HFF-Myc (cell line): Measurements from ENCODE around the gene SNED1.
A peak's percentile ranks its signal among the peaks of the same experiment; 100 is the strongest.

ENCODE experiments used
- DNase-seq: peaks from one replicate; pipeline ENCODE4 v3.0.0-alpha.2; 2011; ENCODE audit warnings: low read depth; ENCODE audit errors: extremely low read depth
- H3K4me3 ChIP-seq: replicated peaks from 2 replicates; pipeline ENCODE4 v1.5.1; 2011; ENCODE audit warnings: low read depth, mild to moderate bottlenecking, control low read depth, low read length
- TF ChIP-seq, protein P1 (sequence below): IDR thresholded peaks from 2 replicates; pipeline ENCODE4 v1.5.1; 2012; ENCODE audit warnings: mild to moderate bottlenecking, low read depth, low read length, control low read depth; ENCODE audit errors: missing control alignments

The SNED1 gene

DNA sequence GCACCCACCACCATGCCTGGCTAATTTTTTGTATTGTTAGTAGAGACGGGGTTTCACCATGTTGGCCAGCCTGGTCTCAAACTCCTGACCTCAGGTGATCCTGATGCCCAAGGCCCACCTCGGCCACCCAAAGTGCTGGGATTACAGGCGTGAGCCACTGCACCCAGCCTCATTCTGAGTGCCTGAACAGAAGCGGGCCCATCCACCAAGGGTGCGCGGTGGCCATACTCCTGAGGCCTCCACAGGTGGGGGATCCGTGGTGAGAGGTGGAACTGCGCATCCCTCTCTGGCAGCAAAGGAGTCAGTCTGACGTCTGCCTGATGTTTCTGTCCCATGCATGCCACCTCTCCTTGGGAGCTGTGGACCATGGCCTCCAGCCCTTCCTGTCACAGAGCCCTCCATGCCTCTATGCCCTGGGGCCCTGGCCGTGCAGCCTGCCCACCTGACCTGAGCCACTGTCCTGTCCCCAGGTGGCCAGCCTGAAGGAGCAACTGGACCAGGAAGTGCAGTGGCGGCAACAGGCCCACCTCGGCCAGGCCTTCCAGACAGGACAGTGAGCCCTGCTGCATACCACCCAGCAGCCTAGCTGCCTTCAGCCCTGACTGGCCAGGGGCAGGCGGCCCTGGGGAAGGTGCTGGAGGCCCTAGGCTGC, 7.6 kb upstream of the SNED1 start:
- TF ChIP-seq, protein P1, sequence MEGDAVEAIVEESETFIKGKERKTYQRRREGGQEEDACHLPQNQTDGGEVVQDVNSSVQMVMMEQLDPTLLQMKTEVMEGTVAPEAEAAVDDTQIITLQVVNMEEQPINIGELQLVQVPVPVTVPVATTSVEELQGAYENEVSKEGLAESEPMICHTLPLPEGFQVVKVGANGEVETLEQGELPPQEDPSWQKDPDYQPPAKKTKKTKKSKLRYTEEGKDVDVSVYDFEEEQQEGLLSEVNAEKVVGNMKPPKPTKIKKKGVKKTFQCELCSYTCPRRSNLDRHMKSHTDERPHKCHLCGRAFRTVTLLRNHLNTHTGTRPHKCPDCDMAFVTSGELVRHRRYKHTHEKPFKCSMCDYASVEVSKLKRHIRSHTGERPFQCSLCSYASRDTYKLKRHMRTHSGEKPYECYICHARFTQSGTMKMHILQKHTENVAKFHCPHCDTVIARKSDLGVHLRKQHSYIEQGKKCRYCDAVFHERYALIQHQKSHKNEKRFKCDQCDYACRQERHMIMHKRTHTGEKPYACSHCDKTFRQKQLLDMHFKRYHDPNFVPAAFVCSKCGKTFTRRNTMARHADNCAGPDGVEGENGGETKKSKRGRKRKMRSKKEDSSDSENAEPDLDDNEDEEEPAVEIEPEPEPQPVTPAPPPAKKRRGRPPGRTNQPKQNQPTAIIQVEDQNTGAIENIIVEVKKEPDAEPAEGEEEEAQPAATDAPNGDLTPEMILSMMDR = no peak
- DNase-seq = no peak
- no peak overlapping the region for H3K4me3 ChIP-seq

DNA sequence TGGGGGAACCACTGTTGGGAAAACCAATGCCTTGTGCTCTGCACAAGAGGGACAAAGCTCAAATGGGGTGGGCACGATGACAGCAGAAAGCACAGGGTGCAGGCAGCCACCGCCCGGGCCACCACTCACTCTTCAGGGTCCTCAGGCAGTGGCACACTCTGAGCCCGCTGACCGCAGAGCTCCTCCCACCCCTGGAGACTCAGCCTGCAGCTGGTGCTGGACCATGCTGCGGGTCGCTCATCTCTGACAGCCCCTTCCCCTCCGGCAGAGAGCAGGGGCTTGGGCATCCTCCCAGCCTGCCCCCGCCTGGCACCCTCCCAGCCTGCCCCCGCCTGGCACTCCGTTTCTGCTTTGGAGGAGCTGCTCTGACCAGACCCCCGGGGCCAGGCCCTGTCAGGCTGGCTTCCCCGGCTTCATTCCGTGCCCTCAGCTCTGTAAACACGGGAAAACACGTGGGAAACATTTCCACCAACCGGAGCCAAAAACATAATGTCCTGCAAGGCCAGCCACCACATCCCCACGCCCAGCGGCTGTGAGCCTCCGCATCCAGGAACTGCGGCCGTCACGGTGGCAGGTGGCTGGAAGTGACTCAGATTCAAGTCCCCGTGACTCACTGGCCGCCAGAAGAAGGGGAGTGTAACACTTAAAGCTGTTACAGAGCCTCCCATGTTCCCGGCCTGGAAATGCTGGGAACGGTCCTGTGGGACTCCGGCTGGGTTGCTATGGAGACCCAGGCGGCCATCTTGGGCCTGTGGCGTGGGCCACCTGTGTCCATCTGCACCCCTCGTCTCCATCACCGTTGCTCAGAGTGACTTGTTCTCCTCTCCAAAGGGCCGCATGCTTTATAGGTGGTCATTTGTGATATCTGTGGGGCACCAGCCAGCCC, 6.8 kb upstream of the SNED1 start:
- TF ChIP-seq, protein P1 = no peak
- H3K4me3 ChIP-seq = no peak overlapping the region
- peak; percentile 92 for DNase-seq

DNA sequence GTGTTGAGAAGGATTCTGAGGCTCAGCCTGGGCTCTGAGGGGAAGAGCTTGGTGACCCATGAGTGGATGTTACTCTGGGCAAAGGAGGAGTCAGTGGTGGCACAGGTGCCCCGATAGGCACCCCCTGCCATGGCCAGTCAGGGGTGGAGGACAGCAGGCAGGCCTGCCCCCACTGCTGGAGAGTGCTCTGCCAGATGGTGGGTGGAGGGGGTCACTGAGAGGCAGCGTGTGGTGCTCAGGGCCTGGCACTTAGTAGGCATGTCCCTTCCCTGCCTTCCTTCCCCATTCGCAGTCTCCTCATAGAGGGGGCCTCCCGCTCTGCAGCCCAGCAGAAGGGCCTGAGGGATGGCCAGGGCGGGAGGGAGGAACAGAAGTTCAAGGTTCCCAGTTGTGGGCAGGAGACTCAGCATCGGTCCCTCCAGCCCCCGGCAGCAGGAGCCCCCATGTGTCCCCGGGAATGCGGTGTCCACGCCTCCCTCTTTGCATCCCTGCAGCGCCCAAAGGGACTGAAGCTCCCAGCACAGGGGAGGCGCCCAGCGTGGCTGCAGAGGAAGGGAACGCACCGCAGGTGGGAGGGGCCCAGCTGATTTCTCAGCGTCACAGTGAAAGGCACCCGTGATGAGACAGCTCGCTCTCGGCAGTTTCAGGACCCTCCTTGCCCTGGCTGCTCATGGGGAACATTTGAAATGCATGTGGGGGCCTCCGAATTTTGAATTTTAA, 5.7 kb upstream of the SNED1 start:
- no peak overlapping the region for H3K4me3 ChIP-seq
- TF ChIP-seq, protein P1 = no peak
- no peak for DNase-seq

DNA sequence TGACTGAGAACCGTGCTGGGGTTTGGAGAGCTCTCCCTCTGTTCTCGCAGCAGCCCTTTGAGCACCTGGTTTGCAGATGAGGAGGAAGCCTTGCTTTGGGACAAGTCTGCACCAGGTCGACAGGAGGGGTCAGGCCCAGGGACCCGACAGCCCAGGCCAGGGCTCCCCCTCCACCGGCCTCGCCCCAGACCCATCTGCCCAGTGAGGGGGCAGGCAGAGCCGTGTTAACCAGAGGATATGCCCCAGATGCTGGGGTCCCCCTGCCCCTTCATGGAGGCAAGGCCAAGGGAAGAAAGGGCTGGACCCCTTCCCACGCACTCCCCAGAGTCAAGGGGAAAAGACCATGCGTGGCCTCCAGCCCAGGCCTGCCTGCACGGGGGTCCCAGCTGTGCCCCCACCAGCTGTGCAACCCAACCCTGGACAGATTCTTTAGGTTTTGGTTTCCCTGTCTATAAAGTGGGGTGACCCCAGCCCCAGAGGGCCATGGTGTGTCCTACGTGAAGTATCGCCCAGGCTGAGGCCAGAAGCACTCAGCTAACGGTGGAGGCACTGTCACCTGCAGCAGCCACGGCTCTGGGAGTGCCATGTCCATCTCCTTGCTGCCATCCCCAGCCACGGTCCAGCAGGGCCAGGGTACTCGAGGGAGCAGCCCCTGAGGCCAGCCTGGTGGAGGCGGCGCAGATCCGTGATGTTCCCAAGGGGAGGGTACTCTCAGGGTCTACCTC, 4.8 kb upstream of the SNED1 start:
- DNase-seq = no peak
- H3K4me3 ChIP-seq = no peak overlapping the region
- TF ChIP-seq, protein P1 = no peak

DNA sequence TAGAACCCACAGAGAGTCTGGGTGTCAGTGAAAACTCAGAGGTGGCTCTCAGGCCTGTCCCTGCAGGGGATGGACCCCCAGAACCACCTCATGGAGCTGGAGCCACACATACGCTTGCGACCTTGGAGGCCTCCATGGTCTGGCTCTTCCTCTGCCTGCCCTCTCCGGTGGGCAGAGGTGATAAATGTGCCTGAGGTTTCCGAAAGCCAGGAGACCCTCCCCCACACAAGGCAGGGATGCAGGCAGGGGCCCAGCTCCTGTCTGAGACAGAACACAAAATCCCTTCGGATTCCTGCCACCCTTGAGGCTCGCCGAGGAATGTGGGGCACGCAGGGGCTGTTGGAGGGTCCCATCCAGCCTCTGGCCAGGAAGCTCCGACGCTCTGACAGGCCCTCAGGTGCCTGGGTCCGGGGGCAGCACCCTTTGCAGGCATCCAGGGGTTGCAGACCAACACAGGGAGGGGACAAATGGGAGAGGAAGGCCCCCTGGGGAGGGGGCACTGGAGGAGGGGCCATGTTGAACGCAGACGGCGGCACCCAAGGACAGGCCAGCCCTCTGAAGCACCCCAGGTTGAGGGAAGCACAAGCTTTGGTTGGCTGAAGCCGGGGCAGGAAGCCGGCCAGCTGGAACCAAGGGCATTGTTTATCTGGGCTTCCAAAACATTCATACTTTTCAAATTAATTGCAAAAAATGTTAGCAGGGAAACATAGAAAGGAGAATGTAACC, 4.1 kb upstream of the SNED1 start:
- TF ChIP-seq, protein P1 = no peak
- no peak overlapping the region for H3K4me3 ChIP-seq
- no peak for DNase-seq
